Measurements from ENCODE around the gene LGALS9. TPM values are rescaled to one million over a fixed set of nuclear protein-coding genes. Genes with fewer than 3 reads are reported as not detected.
"Not testable (repeated sequence)": the region's sequence is repeated elsewhere in the genome, so short reads cannot be mapped to it uniquely, and the experiment has no call there.

The LGALS9 gene
- total RNA-seq, 1 donor from 2014 or later, result 0.54 TPM

GRCh38 chr17:27674335-27674734 lies 43.3 kb downstream of the LGALS9 start:
- H3K27me3 Mint-ChIP-seq (ENCODE audit: insufficient read depth, low read depth), result peaks cover 2% of the 10 kb centered on the region
- H3K9me3 Mint-ChIP-seq, result peaks cover 3% of the 10 kb centered on the region
- Histone ChIP-seq H3K4me3 (no peak overlapping the region), H3K9me3 (ENCODE audit: low read depth) (no peaks in the 10 kb centered on the region), H3F3A (ENCODE audit: low read depth) (no peaks in the 10 kb centered on the region), H4K20me1 (ENCODE audit: low read depth) (no peaks in the 10 kb centered on the region), H3K79me2 (ENCODE audit: low read depth) (no peaks in the 10 kb centered on the region), H3K27me3 (no peaks in the 10 kb centered on the region), H3K4me1 (no peaks in the 10 kb centered on the region), H3K36me3 (no peaks in the 10 kb centered on the region), H3K4me2 (no peak overlapping the region), H2AFZ (replicated peaks) (no peak overlapping the region), H3K9ac (no peak overlapping the region), H3K27ac (no peak overlapping the region)
- no peaks in the 10 kb centered on the region for H3K4me1 Mint-ChIP-seq
- DNase-seq (ENCODE audit: low spot score), result no peak
- no peak for TF ChIP-seq EZH2phosphoT487 (IDR thresholded peaks at IDR 0.05)
- no peak for TF ChIP-seq EZH2 (IDR thresholded peaks at IDR 0.05)
- no peak for TF ChIP-seq CTCF (IDR thresholded peaks at IDR 0.05)
- H3K36me3 Mint-ChIP-seq, result no peaks in the 10 kb centered on the region
- no peak overlapping the region for H3K4me3 Mint-ChIP-seq
- H3K27ac Mint-ChIP-seq, result no peak overlapping the region

- Mint-ChIP-seq H3K4me3 (no peak overlapping the region), H3K36me3 (no peaks in the 10 kb centered on the region), H3K4me1 (no peaks in the 10 kb centered on the region), H3K27ac (no peak overlapping the region), H3K27me3 (ENCODE audit: insufficient read depth, low read depth) (peaks cover 2% of the 10 kb centered on the region), H3K9me3 (no peaks in the 10 kb centered on the region)
- Histone ChIP-seq H3K79me2 (ENCODE audit: low read depth) (no peaks in the 10 kb centered on the region), H3K36me3 (no peaks in the 10 kb centered on the region), H3K9ac (no peak overlapping the region), H3F3A (ENCODE audit: low read depth) (no peaks in the 10 kb centered on the region), H3K4me2 (no peak overlapping the region), H3K27me3 (no peaks in the 10 kb centered on the region), H3K4me3 (no peak overlapping the region), H3K9me3 (ENCODE audit: low read depth) (no peaks in the 10 kb centered on the region), H3K27ac (no peak overlapping the region), H4K20me1 (ENCODE audit: low read depth) (no peaks in the 10 kb centered on the region), H2AFZ (replicated peaks) (no peak overlapping the region), H3K4me1 (no peaks in the 10 kb centered on the region)
- DNase-seq (ENCODE audit: low spot score), result no peak
- no peak for TF ChIP-seq CTCF (IDR thresholded peaks at IDR 0.05)
- TF ChIP-seq EZH2 (IDR thresholded peaks at IDR 0.05), result no peak
- TF ChIP-seq EZH2phosphoT487 (IDR thresholded peaks at IDR 0.05), result no peak
Measured at GRCh38 chr17:27677191-27677590, 46.2 kb downstream of the LGALS9 start.

- peaks cover 16% of the 10 kb centered on the region for H3K9me3 Mint-ChIP-seq
- not testable (repeated sequence) for H3K36me3 ChIP-seq; H3K4me1 ChIP-seq; H3K9ac ChIP-seq; H3F3A ChIP-seq (ENCODE audit: low read depth); H3K4me1 Mint-ChIP-seq; H3K9me3 ChIP-seq (ENCODE audit: low read depth); H3K27ac ChIP-seq; H3K79me2 ChIP-seq (ENCODE audit: low read depth); H3K27ac Mint-ChIP-seq; H4K20me1 ChIP-seq (ENCODE audit: low read depth); H3K27me3 ChIP-seq; H3K4me2 ChIP-seq; H3K4me3 ChIP-seq; H3K27me3 Mint-ChIP-seq (ENCODE audit: insufficient read depth, low read depth); H3K36me3 Mint-ChIP-seq; H2AFZ ChIP-seq (replicated peaks); H3K4me3 Mint-ChIP-seq; DNase-seq (ENCODE audit: low spot score)
Measured at GRCh38 chr17:27686322-27686721, 55.3 kb downstream of the LGALS9 start.

- H3K27ac ChIP-seq, result no peak overlapping the region
- no peak for DNase-seq (ENCODE audit: low spot score)
- no peak overlapping the region for H3K9ac ChIP-seq
- no peak for TF ChIP-seq EZH2phosphoT487 (IDR thresholded peaks at IDR 0.05)
- no peak for TF ChIP-seq CTCF (IDR thresholded peaks at IDR 0.05)
- TF ChIP-seq EZH2 (IDR thresholded peaks at IDR 0.05), result no peak
- peaks cover 3% of the 10 kb centered on the region for H3K27me3 Mint-ChIP-seq (ENCODE audit: insufficient read depth, low read depth)
- no peak overlapping the region for H2AFZ ChIP-seq (replicated peaks)
- H3K36me3 Mint-ChIP-seq, result no peaks in the 10 kb centered on the region
- H3K4me1 Mint-ChIP-seq, result no peaks in the 10 kb centered on the region
- H3F3A ChIP-seq (ENCODE audit: low read depth), result no peaks in the 10 kb centered on the region
- no peaks in the 10 kb centered on the region for H3K27me3 ChIP-seq
- H3K27ac Mint-ChIP-seq, result no peak overlapping the region
- H4K20me1 ChIP-seq (ENCODE audit: low read depth), result no peaks in the 10 kb centered on the region
- H3K4me3 Mint-ChIP-seq, result no peak overlapping the region
- no peak overlapping the region for H3K4me3 ChIP-seq
- H3K9me3 ChIP-seq (ENCODE audit: low read depth), result no peaks in the 10 kb centered on the region
- no peak overlapping the region for H3K4me2 ChIP-seq
- H3K9me3 Mint-ChIP-seq, result peaks cover 22% of the 10 kb centered on the region
- no peaks in the 10 kb centered on the region for H3K4me1 ChIP-seq
- H3K36me3 ChIP-seq, result no peaks in the 10 kb centered on the region
- H3K79me2 ChIP-seq (ENCODE audit: low read depth), result no peaks in the 10 kb centered on the region
Measured at GRCh38 chr17:27690882-27691281, 59.9 kb downstream of the LGALS9 start.

GRCh38 chr17:27695254-27695814 lies 64.3 kb downstream of the LGALS9 start:
- H3K36me3 Mint-ChIP-seq; H3K27ac Mint-ChIP-seq; DNase-seq (ENCODE audit: low spot score); H3K27me3 Mint-ChIP-seq (ENCODE audit: insufficient read depth, low read depth); H3K27me3 ChIP-seq; H3K9ac ChIP-seq; H3K4me3 ChIP-seq; H3K4me2 ChIP-seq; H3K4me1 Mint-ChIP-seq; H4K20me1 ChIP-seq (ENCODE audit: low read depth); H3K9me3 ChIP-seq (ENCODE audit: low read depth); H3F3A ChIP-seq (ENCODE audit: low read depth); H3K27ac ChIP-seq; H3K36me3 ChIP-seq; H2AFZ ChIP-seq (replicated peaks); H3K4me3 Mint-ChIP-seq; H3K4me1 ChIP-seq; H3K79me2 ChIP-seq (ENCODE audit: low read depth): not testable (repeated sequence)
- H3K9me3 Mint-ChIP-seq, result peaks cover 18% of the 10 kb centered on the region

All from neural progenitor cell (in vitro differentiated cells).